CD4-positive, alpha-beta memory T cell (primary cell): ENCODE measurements around the gene ATP5F1D. TPM values are rescaled to one million over a fixed set of nuclear protein-coding genes. Genes with fewer than 3 reads are reported as not detected.

Source experiments
- CTCF ChIA-PET: fragments of 350-600 bp; sonication (Branson Sonifier 250); formaldehyde crosslinking; loops from one replicate; lab custom pipeline; 2021; ENCODE audit warnings: inconsistent platforms; ENCODE audit not compliant: partially characterized antibody; lab: Charles Lee
- POLR2A ChIA-PET: fragments of 350-600 bp; sonication (Branson Sonifier 250); formaldehyde crosslinking; loops from one replicate; lab custom pipeline; 2021; ENCODE audit not compliant: partially characterized antibody; lab: Charles Lee
- DNase-seq, 5 donors: peaks; one replicate each; pipeline versions ENCODE4 v3.0.0 to v3.0.0-alpha.2; 2020 to 2022; ENCODE audit warnings: mixed read lengths in 1 of 5
- H3K27ac ChIP-seq: one replicate; pipeline ENCODE4 v1.7.0; 2013; ENCODE audit warnings: low read depth, low read length
- H3K27me3 ChIP-seq: 2 replicates; pipeline ENCODE4 v1.7.0; 2013; ENCODE audit warnings: mild to moderate bottlenecking, low read length, moderate library complexity; ENCODE audit not compliant: insufficient read depth
- H3K36me3 ChIP-seq: 2 replicates; pipeline ENCODE4 v1.7.0; 2013; ENCODE audit warnings: mild to moderate bottlenecking, low read length, moderate library complexity; ENCODE audit not compliant: insufficient read depth
- H3K4me1 ChIP-seq: 2 replicates; pipeline ENCODE4 v1.7.0; 2013; ENCODE audit warnings: mild to moderate bottlenecking, low read length, moderate library complexity; ENCODE audit not compliant: insufficient read depth
- H3K4me3 ChIP-seq, 2 donors: one replicate each; pipeline ENCODE4 v1.7.0; 2013; ENCODE audit warnings: low read length in 2 of 2, mild to moderate bottlenecking in 1 of 2
- H3K9me3 ChIP-seq, 2 donors: one replicate each; pipeline ENCODE4 v1.7.0; 2013; ENCODE audit warnings: low read length in 2 of 2, control low read depth in 1 of 2; ENCODE audit not compliant: control insufficient read depth in 1 of 2
- H3K27ac Mint-ChIP-seq, 7 donors: one replicate each; pipeline ENCODE4 v1.8.0; 2020 to 2021; ENCODE audit warnings: mixed read lengths in 7 of 7, mild to moderate bottlenecking in 6 of 7, inconsistent platforms in 3 of 7, moderate library complexity in 3 of 7
- H3K27me3 Mint-ChIP-seq, 2 donors: one replicate each; pipeline ENCODE4 v1.8.0; 2020 to 2021; ENCODE audit warnings: mixed read lengths in 2 of 2
- H3K36me3 Mint-ChIP-seq, 2 donors: one replicate each; pipeline ENCODE4 v1.8.0; 2020 to 2021; ENCODE audit warnings: mixed read lengths in 2 of 2, inconsistent platforms in 1 of 2, mild to moderate bottlenecking in 1 of 2
- H3K4me1 Mint-ChIP-seq, 4 donors: one replicate each; pipeline ENCODE4 v1.8.0; 2020 to 2021; ENCODE audit warnings: mixed read lengths in 4 of 4, mild to moderate bottlenecking in 1 of 4
- H3K4me3 Mint-ChIP-seq, 8 donors: one replicate each; pipeline ENCODE4 v1.8.0; 2020 to 2021; ENCODE audit warnings: mixed read lengths in 8 of 8, mild to moderate bottlenecking in 7 of 8, moderate library complexity in 6 of 8, inconsistent platforms in 3 of 8
- H3K9me3 Mint-ChIP-seq, 8 donors: one replicate each; pipeline ENCODE4 v1.8.0; 2020 to 2021; ENCODE audit warnings: mixed read lengths in 8 of 8, mild to moderate bottlenecking in 5 of 8, inconsistent platforms in 3 of 8, moderate library complexity in 1 of 8
- intact Hi-C: fragments of 100-400 bp; cut with micrococcal nuclease; formaldehyde crosslinking; loops from one replicate; pipeline ENCODE4 v1.15.1; 2023
- polyA plus RNA-seq, 2 donors: library from polyadenylated mRNA; unstranded; fragments of 300-500 nt; fragmentation: Illumina TruSeq; gene quantifications; one replicate each; pipeline ENCODE4 v1.2.3, GENCODE V29; 2021
- total RNA-seq, 2 experiments: library from RNA; stranded (reverse); gene quantifications; one replicate each; pipeline ENCODE4 v1.2.3, GENCODE V29; 2021

The ATP5F1D gene
- total and polyA plus RNA-seq, 4 experiments from 2014 or later = 105 to 243 (median 120) TPM

GRCh38 chr19:1274852-1275259 lies 33.3 kb downstream of the ATP5F1D start:
- Histone ChIP-seq H3K27ac (peak overlapping the region; percentile 93), H3K27me3 (no peaks in the 10 kb centered on the region), H3K4me1 (peaks cover 67% of the 10 kb centered on the region), H3K36me3 (peaks cover 55% of the 10 kb centered on the region), H3K4me3 (peak overlapping the region in 1 of 2 donors; percentile 87), H3K9me3 (no peaks in the 10 kb centered on the region)
- peak overlapping the region in 4 of 8 donors; percentile 52 to 64 (median 62) for H3K4me3 Mint-ChIP-seq
- no peaks in the 10 kb centered on the region for H3K27me3 Mint-ChIP-seq
- intact Hi-C loops = loop anchor here (1.0 to 5.0 kb wide), 5 partner anchors 82 to 215 kb away; partner anchors contain the start of genes DAZAP1, NDUFS7, PCSK4 and RPS15
- H3K27ac Mint-ChIP-seq = peak overlapping the region in 4 of 7 donors; percentile 76 to 95 (median 82)
- peaks cover 39 to 64% of the 10 kb centered on the region in 2 donors for H3K36me3 Mint-ChIP-seq
- peaks cover 0 to 24% (median 0%) of the 10 kb centered on the region in 8 donors for H3K9me3 Mint-ChIP-seq
- DNase-seq = peak in 1 of 5 donors; percentile 39
- ChIA-PET POLR2A (interaction anchor here (0.5 to 5.7 kb wide), 36 partner anchors 8 to 596 kb away, joined by 3 to 74 read pairs (median 4); partner anchors contain the start of genes ABCA7, ARHGAP45, ATP5F1D and CBARP), CTCF (interaction anchor here (1.4 to 3.9 kb wide), 2 partner anchors 30 to 31 kb away, joined by 8 to 31 read pairs; no protein-coding TSS in a partner anchor)
- peaks cover 32 to 66% (median 45%) of the 10 kb centered on the region in 4 donors for H3K4me1 Mint-ChIP-seq

GRCh38 chr19:1275260-1275975 lies 33.9 kb downstream of the ATP5F1D start, which contains the start of gene FAM174C:
TSS of gene FAM174C (plus strand) at chr19:1275530. CDS start at chr19:1275550, 20 bp downstream.
- Mint-ChIP-seq H3K27ac (peak within 1 kb of the TSS; percentile 95 to 98 (median 96)), H3K9me3 (peaks cover 0 to 20% (median 0%) of the 10 kb centered on the region in 8 donors), H3K4me3 (peak within 1 kb of the TSS; percentile 87 to 93 (median 90)), H3K27me3 (no peaks in the 10 kb centered on the region), H3K36me3 (peaks cover 36 to 61% of the 10 kb centered on the region in 2 donors), H3K4me1 (peaks cover 30 to 66% (median 42%) of the 10 kb centered on the region in 4 donors)
- Histone ChIP-seq H3K4me3 (peak within 1 kb of the TSS; percentile 42 to 87), H3K9me3 (no peaks in the 10 kb centered on the region), H3K27ac (peak within 1 kb of the TSS; percentile 93), H3K27me3 (no peaks in the 10 kb centered on the region), H3K4me1 (peaks cover 61% of the 10 kb centered on the region), H3K36me3 (peaks cover 53% of the 10 kb centered on the region)
- CTCF ChIA-PET = interaction anchor here (1.4 kb wide), 1 partner anchor 31 kb away, joined by 8 read pairs; no protein-coding TSS in a partner anchor
- peak; percentile 95 to 97 (median 97) for DNase-seq
- intact Hi-C loops = loop anchor here (1.0 to 5.0 kb wide), 5 partner anchors 82 to 215 kb away; partner anchors contain the start of genes DAZAP1, NDUFS7, PCSK4 and RPS15
- POLR2A ChIA-PET = interaction anchor here (0.5 to 5.7 kb wide), 34 partner anchors 9 to 596 kb away, joined by 3 to 74 read pairs (median 4); partner anchors contain the start of genes ABCA7, ARHGAP45, ATP5F1D and CBARP

- DNase-seq = no peak
- POLR2A ChIA-PET = interaction anchor here (1.2 to 5.7 kb wide), 7 partner anchors 9 to 377 kb away, joined by 4 to 74 read pairs (median 6); no protein-coding TSS in a partner anchor
- intact Hi-C loops = loop anchor here (1.0 to 5.0 kb wide), 5 partner anchors 81 to 214 kb away; partner anchors contain the start of genes DAZAP1, NDUFS7, PCSK4 and RPS15
- H3K27ac Mint-ChIP-seq = peak overlapping the region; percentile 95 to 98 (median 96)
- H3K27ac ChIP-seq = peak overlapping the region; percentile 93
- peak overlapping the region; percentile 42 to 87 for H3K4me3 ChIP-seq
- H3K27me3 Mint-ChIP-seq = no peaks in the 10 kb centered on the region
- H3K27me3 ChIP-seq = no peaks in the 10 kb centered on the region
- peaks cover 47% of the 10 kb centered on the region for H3K36me3 ChIP-seq
- H3K4me1 Mint-ChIP-seq = peaks cover 25 to 61% (median 37%) of the 10 kb centered on the region in 4 donors
- H3K4me1 ChIP-seq = peaks cover 54% of the 10 kb centered on the region
- no peaks in the 10 kb centered on the region for H3K9me3 ChIP-seq
- H3K4me3 Mint-ChIP-seq = peak overlapping the region; percentile 87 to 93 (median 90)
- H3K9me3 Mint-ChIP-seq = peaks cover 0 to 13% (median 0%) of the 10 kb centered on the region in 8 donors
- peaks cover 29 to 55% of the 10 kb centered on the region in 2 donors for H3K36me3 Mint-ChIP-seq
- CTCF ChIA-PET = interaction anchor here (1.4 kb wide), 1 partner anchor 32 kb away, joined by 8 read pairs; no protein-coding TSS in a partner anchor
Measured at GRCh38 chr19:1275976-1276627, 34.6 kb downstream of the ATP5F1D start.

DNA sequence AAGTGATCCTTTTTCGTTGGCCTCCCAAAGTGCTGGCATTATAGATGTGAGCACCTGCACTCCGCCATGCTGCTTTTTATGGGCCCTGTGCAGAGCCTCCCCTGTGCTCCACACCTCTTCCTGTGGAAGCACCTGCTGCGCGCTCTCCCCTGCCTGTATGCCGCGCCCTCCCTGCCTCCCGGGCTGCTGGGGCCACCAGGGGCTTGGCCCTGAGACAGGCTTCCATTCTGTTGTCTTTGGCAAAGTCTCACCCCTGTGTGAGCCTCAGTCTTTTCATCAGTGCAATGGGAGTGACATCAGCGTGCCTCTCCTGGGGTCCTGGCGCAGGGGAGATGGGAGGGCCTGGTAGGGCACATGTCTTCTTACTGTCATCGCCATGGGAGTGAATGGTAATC lies 35.1 kb downstream of the ATP5F1D start:
- ChIA-PET POLR2A (interaction anchor here (1.8 to 5.7 kb wide), 5 partner anchors 8 to 376 kb away, joined by 6 to 74 read pairs (median 31); partner anchors contain the start of gene CIRBP), CTCF (interaction anchor here (0.7 kb wide), 1 partner anchor 524 kb away, joined by 3 read pairs; no protein-coding TSS in a partner anchor)
- no peaks in the 10 kb centered on the region for H3K27me3 Mint-ChIP-seq
- intact Hi-C loops = loop anchor here (5.0 kb wide), 1 partner anchor 81 kb away; no protein-coding TSS in a partner anchor
- peaks cover 0 to 11% (median 0%) of the 10 kb centered on the region in 8 donors for H3K9me3 Mint-ChIP-seq
- Histone ChIP-seq H3K27ac (peak overlapping the region; percentile 93), H3K4me3 (peak overlapping the region; percentile 42 to 87), H3K36me3 (peaks cover 41% of the 10 kb centered on the region), H3K4me1 (peaks cover 49% of the 10 kb centered on the region), H3K9me3 (no peaks in the 10 kb centered on the region), H3K27me3 (no peaks in the 10 kb centered on the region)
- H3K4me1 Mint-ChIP-seq = peaks cover 19 to 56% (median 32%) of the 10 kb centered on the region in 4 donors
- peak overlapping the region; percentile 95 to 98 (median 96) for H3K27ac Mint-ChIP-seq
- DNase-seq = peak in 3 of 5 donors; percentile 45 to 55 (median 52)
- H3K36me3 Mint-ChIP-seq = peaks cover 24 to 49% of the 10 kb centered on the region in 2 donors
- peak overlapping the region; percentile 87 to 93 (median 90) for H3K4me3 Mint-ChIP-seq

DNA sequence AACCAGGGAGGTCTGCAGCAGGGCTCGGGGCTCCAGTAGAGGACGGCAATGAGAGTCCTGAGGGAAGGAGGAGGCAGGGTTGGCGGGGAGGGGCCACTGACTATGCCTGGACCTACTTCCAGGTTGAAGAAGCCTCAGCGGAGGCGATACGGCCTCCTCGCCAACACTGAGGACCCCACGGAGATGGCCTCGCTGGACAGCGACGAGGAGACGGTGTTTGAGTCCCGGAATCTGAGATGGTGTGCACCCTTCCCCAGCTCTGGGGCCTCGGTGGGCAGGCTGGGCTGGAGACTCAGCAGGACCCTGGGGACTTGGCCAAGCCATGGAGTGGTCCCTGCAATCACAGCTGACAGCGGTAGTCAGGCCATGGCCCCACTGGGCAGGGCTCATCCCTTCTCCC lies 35.5 kb downstream of the ATP5F1D start:
- Mint-ChIP-seq H3K9me3 (peaks cover 0 to 11% (median 0%) of the 10 kb centered on the region in 8 donors), H3K27ac (peak overlapping the region; percentile 67 to 97 (median 96)), H3K4me1 (peaks cover 19 to 51% (median 28%) of the 10 kb centered on the region in 4 donors), H3K36me3 (peaks cover 24 to 45% of the 10 kb centered on the region in 2 donors), H3K27me3 (no peaks in the 10 kb centered on the region), H3K4me3 (peak overlapping the region in 7 of 8 donors; percentile 87 to 93 (median 90))
- peaks cover 45% of the 10 kb centered on the region for H3K4me1 ChIP-seq
- no peaks in the 10 kb centered on the region for H3K9me3 ChIP-seq
- intact Hi-C loops = loop anchor here (5.0 kb wide), 1 partner anchor 80 kb away; no protein-coding TSS in a partner anchor
- peak overlapping the region in 1 of 2 donors; percentile 87 for H3K4me3 ChIP-seq
- H3K27me3 ChIP-seq = no peaks in the 10 kb centered on the region
- DNase-seq = no peak
- ChIA-PET CTCF (interaction anchor here (0.7 to 3.0 kb wide), 2 partner anchors 33 to 523 kb away, joined by 3 to 16 read pairs; no protein-coding TSS in a partner anchor), POLR2A (interaction anchor here (1.5 to 4.8 kb wide), 2 partner anchors 9 to 18 kb away, joined by 3 to 41 read pairs; partner anchors contain the start of gene CIRBP)
- H3K36me3 ChIP-seq = peaks cover 37% of the 10 kb centered on the region
- peak overlapping the region; percentile 93 for H3K27ac ChIP-seq

GRCh38 chr19:1278074-1278473 lies 36.5 kb downstream of the ATP5F1D start:
- H3K27me3 ChIP-seq = no peaks in the 10 kb centered on the region
- ChIA-PET CTCF (interaction anchor here (1.7 to 3.0 kb wide), 2 partner anchors 34 to 105 kb away, joined by 4 to 16 read pairs; no protein-coding TSS in a partner anchor), POLR2A (interaction anchor here (1.5 to 4.8 kb wide), 2 partner anchors 10 to 19 kb away, joined by 3 to 41 read pairs; partner anchors contain the start of gene CIRBP)
- Mint-ChIP-seq H3K4me3 (peak overlapping the region in 4 of 8 donors; percentile 15 to 34 (median 20)), H3K27me3 (no peaks in the 10 kb centered on the region), H3K9me3 (peaks cover 0 to 6% (median 0%) of the 10 kb centered on the region in 8 donors), H3K36me3 (peaks cover 15 to 36% of the 10 kb centered on the region in 2 donors), H3K27ac (peak overlapping the region in 3 of 7 donors; percentile 23 to 66 (median 63)), H3K4me1 (peaks cover 14 to 41% (median 21%) of the 10 kb centered on the region in 4 donors)
- intact Hi-C loops = loop anchor here (2.0 to 5.0 kb wide), 2 partner anchors 79 to 489 kb away; no protein-coding TSS in a partner anchor
- H3K9me3 ChIP-seq = no peaks in the 10 kb centered on the region
- no peak overlapping the region for H3K27ac ChIP-seq
- H3K36me3 ChIP-seq = peaks cover 27% of the 10 kb centered on the region
- H3K4me3 ChIP-seq = no peak overlapping the region
- H3K4me1 ChIP-seq = peaks cover 35% of the 10 kb centered on the region
- DNase-seq = peak in 1 of 5 donors; percentile 41
